Upper lobe of right lung (tissue), 1 donor: ENCODE measurements around the gene MARCKS. TPM values are rescaled to one million over a fixed set of nuclear protein-coding genes. Genes with fewer than 3 reads are reported as not detected.

Experiments
- ATAC-seq: fragments of 200-7000 bp; cut with Tn5 transposase; one replicate; pipeline ENCODE4 v1.9.1; 2020; ENCODE audit warnings: mild to moderate bottlenecking, moderate library complexity
- DNase-seq: peaks from one replicate; pipeline ENCODE4 v3.0.0-alpha.2; 2020
- H3K27ac ChIP-seq: fragments of 200-600 bp; one replicate; pipeline ENCODE4 v1.8.0; 2022
- H3K27me3 ChIP-seq: fragments of 200-600 bp; one replicate; pipeline ENCODE4 v1.8.0; 2022; ENCODE audit warnings: mild to moderate bottlenecking
- H3K36me3 ChIP-seq: fragments of 200-600 bp; one replicate; pipeline ENCODE4 v1.8.0; 2022
- H3K4me1 ChIP-seq: fragments of 200-600 bp; one replicate; pipeline ENCODE4 v1.8.0; 2022
- H3K4me3 ChIP-seq: fragments of 200-600 bp; one replicate; pipeline ENCODE4 v1.8.0; 2022; ENCODE audit warnings: mild to moderate bottlenecking
- H3K9me3 ChIP-seq: fragments of 200-600 bp; one replicate; pipeline ENCODE4 v1.8.0; 2022
- CTCF ChIP-seq: fragments of 200-600 bp; IDR thresholded peaks from one replicate; pipeline ENCODE4 v1.8.0; 2022; ENCODE audit warnings: antibody characterized with exemption
- intact Hi-C: fragments of 100-400 bp; cut with DNase I; formaldehyde crosslinking; loops from one replicate; pipeline ENCODE4 v1.11.0; 2022
- total RNA-seq: library from RNA; stranded (reverse); fragmentation: NEBNext Ultra II Directional; extraction: Animal tissue kit (Norgen Biotek cat#: 25700); gene quantifications from one replicate; pipeline ENCODE4 v1.2.1, GENCODE V29; 2021
- donor health status: DM: no; HTN: yes; CAD: no; lungs with severe emphysema.

The MARCKS gene
- total RNA-seq, 1 donor from 2014 or later = 73.4 TPM

GRCh38 chr6:113871975-113872374 is 14.8 kb downstream of the MARCKS start:
- H3K27me3 ChIP-seq = no peaks in the 10 kb centered on the region
- no peak overlapping the region for H3K27ac ChIP-seq
- no peak for TF ChIP-seq CTCF
- H3K4me1 ChIP-seq = no peaks in the 10 kb centered on the region
- peak overlapping the region; percentile 37 for H3K4me3 ChIP-seq
- no peak for DNase-seq
- intact Hi-C loops = no loop called here
- ATAC-seq = no peak
- H3K9me3 ChIP-seq = no peaks in the 10 kb centered on the region
- H3K36me3 ChIP-seq = no peaks in the 10 kb centered on the region

- H3K36me3 ChIP-seq = no peaks in the 10 kb centered on the region
- no peaks in the 10 kb centered on the region for H3K9me3 ChIP-seq
- intact Hi-C loops = no loop called here
- H3K27ac ChIP-seq = peak overlapping the region; percentile 44
- no peaks in the 10 kb centered on the region for H3K27me3 ChIP-seq
- peak overlapping the region; percentile 37 for H3K4me3 ChIP-seq
- no peak for TF ChIP-seq CTCF
- ATAC-seq (peak; percentile 80), DNase-seq (peak; percentile 66)
- H3K4me1 ChIP-seq = no peaks in the 10 kb centered on the region
These were observed 16.0 kb downstream of the MARCKS start for GRCh38 chr6:113873043-113873667.

GRCh38 chr6:113875470-113875869 is 18.3 kb downstream of the MARCKS start:
- Histone ChIP-seq H3K4me3 (no peak overlapping the region), H3K36me3 (no peaks in the 10 kb centered on the region), H3K4me1 (peaks cover 6% of the 10 kb centered on the region), H3K27ac (no peak overlapping the region), H3K27me3 (no peaks in the 10 kb centered on the region), H3K9me3 (no peaks in the 10 kb centered on the region)
- no peak for DNase-seq
- no peak for ATAC-seq
- intact Hi-C loops = no loop called here
- no peak for TF ChIP-seq CTCF

GRCh38 chr6:113876695-113877094 is 19.6 kb downstream of the MARCKS start:
- H3K27ac ChIP-seq = no peak overlapping the region
- DNase-seq = no peak
- no peaks in the 10 kb centered on the region for H3K36me3 ChIP-seq
- no peak overlapping the region for H3K4me3 ChIP-seq
- intact Hi-C loops = no loop called here
- no peaks in the 10 kb centered on the region for H3K9me3 ChIP-seq
- no peaks in the 10 kb centered on the region for H3K27me3 ChIP-seq
- H3K4me1 ChIP-seq = peaks cover 6% of the 10 kb centered on the region
- no peak for TF ChIP-seq CTCF
- ATAC-seq = no peak

DNA sequence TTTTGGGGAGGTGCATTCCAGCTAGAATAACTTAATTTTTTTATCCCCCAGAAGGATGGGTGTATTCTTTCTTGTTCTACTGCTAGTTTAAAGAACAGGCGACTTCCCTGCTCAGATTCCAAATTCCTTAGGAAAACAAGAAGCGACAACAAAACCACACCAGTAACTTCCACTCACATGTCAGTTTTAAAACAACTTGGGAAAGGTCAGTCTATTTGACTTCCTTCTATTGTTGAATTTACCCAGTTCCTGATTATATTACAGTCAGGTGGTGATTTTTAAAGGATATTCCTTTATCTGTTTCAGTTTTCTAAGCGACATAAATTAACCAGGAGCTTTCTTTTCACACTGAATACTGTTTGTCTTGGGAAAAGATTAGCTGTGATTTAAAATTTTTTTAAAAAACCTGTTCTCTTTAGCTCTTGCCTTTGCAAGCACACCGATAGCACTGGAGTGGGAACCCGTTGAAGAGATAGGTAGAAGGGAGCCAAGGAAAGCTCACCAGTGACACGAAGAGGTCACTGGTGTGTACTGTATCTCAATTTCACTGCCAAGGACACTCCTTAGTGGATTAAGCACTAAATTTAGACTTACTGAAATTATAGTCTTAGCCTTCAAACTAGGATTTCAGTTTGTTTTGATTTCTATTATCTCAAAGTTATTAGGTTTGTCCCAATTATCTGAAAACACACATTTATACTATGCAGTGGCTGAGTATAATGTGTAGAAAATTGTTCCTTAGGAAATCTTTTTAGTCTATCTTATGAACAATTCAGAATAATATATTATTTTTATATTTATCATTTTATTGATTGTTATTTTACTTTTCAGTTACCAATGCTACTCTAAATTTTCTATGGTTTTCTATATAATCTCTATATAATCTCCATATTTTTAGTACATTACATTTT is 22.3 kb downstream of the MARCKS start:
- peak; percentile 94 for ATAC-seq
- TF ChIP-seq CTCF = peak; percentile 68
- no peaks in the 10 kb centered on the region for H3K36me3 ChIP-seq
- no peak overlapping the region for H3K27ac ChIP-seq
- DNase-seq = no peak
- H3K27me3 ChIP-seq = no peaks in the 10 kb centered on the region
- intact Hi-C loops = no loop called here
- no peaks in the 10 kb centered on the region for H3K9me3 ChIP-seq
- peaks cover 6% of the 10 kb centered on the region for H3K4me1 ChIP-seq
- peak overlapping the region; percentile 19 for H3K4me3 ChIP-seq
